GM11168 (cell line): ENCODE results near the gene XPNPEP3.
"Not testable (repeated sequence)": the region's sequence is repeated elsewhere in the genome, so short reads cannot be mapped to it uniquely, and the experiment has no call there.

Source experiments
- in situ Hi-C: fragments of 300-500 bp; cut with MboI; formaldehyde crosslinking; loops from one replicate; pipeline ENCODE4 v1.12.0; 2022; ENCODE audit warnings: low sequenced_read_pairs; ENCODE audit not compliant: unreplicated experiment

Gene XPNPEP3

DNA sequence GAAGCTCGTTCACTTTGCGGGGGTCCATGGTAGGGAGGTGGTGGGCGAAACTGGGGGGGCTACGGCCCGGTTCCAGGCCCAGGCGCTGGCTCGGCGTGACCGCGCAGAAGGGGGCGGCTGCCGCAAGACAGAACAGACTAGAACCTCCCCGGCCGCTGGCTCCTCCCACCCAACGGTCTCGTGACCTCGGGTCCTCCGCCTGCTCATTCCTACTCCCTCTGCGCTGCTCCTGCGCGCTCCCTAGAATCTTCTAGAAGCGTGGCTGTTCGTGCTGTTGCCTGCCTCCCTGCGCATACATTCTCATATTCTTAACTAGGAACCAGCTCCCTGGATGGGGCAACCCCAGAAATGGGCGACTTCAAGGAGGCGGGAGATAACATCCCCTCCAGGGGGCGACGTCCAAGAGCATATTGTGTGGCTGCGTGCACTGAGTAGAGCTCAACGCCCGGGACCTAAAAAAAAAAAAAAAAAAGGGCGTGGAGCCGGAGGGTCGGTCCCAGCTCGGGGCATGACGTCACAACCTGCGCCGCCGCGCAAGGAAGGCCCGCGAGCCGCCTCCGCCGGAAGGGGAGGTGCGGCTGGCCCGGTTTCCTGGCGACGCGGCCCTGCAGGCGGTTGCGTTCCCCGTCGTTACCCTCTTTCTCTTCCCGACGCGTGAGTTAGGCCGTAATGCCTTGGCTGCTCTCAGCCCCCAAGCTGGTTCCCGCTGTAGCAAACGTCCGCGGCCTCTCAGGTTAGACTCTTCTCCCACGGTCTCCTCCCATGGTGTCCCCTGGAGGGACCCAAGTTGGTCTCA lies at the start of gene XPNPEP3, which contains the start of gene ST13:
Gene XPNPEP3 (plus strand): TSS at position 636 of the 796 bp plus-strand sequence. CDS start 34 bp downstream, at position 670.
Gene ST13 (minus strand): TSS at position 127 of the 796 bp plus-strand sequence. CDS start 99 bp downstream, at position 28.
- in situ Hi-C loops = no loop called here

DNA sequence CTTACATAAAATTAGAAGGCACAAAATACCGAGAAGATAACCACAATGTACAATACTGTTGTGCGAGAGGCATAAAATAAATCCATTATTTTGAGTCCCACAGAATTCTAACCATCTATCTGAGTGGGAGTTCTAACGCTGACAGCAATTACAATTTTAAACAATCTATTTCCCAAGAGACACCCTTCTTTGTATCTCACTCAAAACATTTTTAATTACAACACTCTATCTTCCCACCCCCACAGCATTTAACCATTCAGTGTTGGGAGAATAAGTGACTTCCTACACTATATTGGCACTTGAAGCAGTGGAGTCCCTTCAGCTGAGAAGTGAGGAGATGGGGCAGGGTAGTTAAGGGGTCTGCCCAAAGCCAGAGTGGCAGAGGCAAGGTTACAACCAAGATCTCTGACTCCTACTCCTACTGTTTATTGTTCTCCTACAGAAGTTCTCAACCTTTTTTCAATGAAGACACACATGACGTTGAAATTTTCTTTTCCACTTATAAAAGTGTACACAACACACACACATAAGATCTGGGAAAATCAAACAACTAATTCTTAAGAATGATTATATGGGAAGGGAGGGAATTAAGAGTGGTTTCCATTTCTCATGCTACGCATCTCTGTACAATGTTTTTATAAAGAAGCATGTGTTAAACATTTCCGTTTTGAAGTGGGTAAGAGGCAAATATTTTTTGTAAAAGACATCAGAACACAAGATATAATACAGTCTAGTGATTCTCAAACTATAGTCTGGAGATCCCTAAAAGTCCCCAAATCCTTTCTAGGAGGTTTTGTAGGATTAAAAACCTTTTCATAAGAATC lies 48.7 kb upstream of the XPNPEP3 start:
- in situ Hi-C loops = no loop called here

GRCh38 chr22:40813912-40814315 lies 43.0 kb upstream of the XPNPEP3 start:
- in situ Hi-C loops = no loop called here

DNA sequence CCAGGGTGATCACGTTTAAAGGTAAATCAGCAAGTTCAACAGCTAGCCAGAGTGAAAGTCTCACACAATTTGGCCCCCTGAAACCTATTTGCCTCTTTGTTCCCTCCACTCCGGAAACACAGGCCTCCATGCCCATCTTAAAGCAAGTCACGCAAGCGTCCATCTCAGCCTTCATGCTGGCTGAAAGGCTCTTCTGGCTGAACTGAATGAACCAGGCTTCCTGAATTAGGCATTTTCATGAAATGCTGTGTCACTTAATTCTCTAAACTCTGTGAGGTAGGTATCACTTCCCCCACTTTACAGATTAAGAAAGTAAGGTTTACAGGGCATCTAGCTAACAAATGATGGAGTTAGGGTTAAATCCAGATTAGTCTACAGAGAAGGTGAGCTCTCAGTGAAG lies 39.2 kb upstream of the XPNPEP3 start:
- in situ Hi-C loops = no loop called here

DNA sequence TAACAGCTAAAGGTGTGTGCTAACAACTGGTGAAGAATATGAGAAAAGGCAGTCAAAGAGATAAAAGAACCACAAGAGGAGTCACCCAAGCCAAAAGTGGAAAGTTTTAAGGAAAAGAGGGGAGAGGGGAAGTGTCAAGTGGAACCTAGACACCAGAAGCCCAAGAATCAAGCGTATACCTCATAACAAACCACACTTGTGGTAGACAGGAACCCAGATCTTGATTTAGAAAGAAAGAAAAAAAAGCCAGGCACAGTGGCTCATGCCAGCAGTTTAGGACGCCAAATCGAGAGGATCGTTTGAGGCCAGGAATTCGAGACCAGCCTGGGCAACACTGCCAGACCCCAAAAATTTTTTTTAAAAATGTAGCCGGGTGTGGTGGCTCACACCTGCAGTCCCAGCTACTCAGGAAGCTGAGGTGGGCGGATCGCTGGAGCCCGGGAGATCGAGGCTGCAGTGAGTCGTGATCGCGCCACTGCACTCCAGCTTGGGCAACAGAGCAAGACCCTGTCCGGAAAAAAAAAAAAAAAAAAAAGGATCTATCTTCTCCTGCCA lies 38.7 kb upstream of the XPNPEP3 start:
- in situ Hi-C loops = no loop called here

GRCh38 chr22:40818747-40819598 lies 38.0 kb upstream of the XPNPEP3 start, which contains the start of gene SLC25A17:
Gene SLC25A17, minus strand, starts transcription at chr22:40819346. Its CDS starts 98 bp downstream, at chr22:40819248.
- in situ Hi-C loops = no loop called here

GRCh38 chr22:40819599-40820140 lies 37.3 kb upstream of the XPNPEP3 start:
- in situ Hi-C loops = no loop called here

GRCh38 chr22:40823426-40823825 lies 33.5 kb upstream of the XPNPEP3 start:
- in situ Hi-C loops = no loop called here

GRCh38 chr22:40826292-40826691 lies 30.7 kb upstream of the XPNPEP3 start:
- in situ Hi-C loops = not testable (repeated sequence)

DNA sequence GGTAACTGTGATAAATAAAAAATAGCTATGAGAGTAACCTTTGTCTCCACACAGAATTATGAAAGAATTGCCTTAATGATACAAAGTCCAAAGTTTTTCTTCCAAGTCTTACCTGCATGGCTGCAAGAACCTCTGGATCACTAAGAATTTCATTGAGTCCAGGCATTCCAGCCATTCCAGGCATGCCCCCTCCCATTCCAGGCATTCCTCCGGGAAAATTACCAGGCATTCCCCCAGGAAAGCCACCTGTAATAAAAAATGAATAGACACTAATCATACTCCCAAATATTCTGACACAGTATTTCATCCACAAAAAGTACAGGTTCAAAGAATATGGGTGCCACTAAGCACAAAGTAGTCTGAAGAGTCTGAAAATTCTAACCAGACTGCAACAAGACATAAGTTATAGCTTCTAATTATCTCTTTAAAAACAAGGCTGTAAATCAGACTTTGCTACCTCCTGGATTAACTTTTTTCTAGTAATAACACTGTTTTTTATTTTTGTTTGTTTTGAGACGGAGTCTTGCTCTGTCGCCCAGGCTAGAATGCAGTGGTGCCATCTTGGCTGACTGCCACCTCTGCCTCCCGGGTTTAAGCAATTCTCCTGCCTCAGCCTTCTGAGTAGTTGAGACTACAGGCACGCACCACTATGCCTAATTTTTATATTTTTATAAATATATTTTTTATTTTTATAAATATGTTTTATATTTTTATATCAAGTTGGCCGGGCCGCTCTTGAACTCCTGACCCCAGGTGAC lies 29.8 kb upstream of the XPNPEP3 start:
- in situ Hi-C loops = no loop called here

DNA sequence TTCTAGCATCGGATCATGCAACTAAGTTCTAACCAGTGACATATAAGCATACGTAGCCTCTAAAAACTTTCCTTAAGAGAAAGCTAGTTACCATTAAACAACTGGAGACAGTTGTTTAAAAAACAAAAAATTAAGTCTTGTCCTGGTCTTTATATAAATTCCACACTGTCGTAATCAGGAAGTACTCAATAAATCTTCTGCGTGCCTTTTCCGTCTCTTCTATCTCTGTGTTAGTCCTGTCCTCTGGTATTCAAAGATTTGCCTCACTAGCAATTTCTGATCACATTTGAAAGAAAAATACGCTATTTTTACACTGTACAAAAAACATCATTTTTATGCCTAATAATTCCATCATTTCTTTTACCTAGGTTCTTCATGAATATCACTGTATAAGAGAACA lies 27.8 kb upstream of the XPNPEP3 start:
- in situ Hi-C loops = no loop called here

DNA sequence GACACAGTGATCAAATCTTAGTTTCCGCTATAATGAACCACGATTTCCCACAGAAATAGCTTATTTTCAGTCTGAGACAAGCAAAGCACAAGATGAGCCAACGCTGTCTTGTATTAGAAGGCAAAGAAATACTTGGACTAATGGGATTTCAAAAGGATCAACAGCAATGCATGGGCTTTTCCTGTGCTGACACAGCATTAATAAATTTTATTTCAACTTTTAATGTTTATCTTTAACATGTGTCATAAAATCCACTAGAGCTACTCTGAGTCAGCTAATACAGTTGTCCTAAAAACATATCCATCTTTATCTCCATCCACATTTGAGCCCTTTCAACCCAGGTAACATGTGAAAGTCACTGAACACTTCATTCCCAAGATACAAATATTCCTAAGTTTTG lies 22.3 kb upstream of the XPNPEP3 start:
- in situ Hi-C loops = loop anchor here (5.0 kb wide), 1 partner anchor 47 kb away; no protein-coding TSS in a partner anchor

DNA sequence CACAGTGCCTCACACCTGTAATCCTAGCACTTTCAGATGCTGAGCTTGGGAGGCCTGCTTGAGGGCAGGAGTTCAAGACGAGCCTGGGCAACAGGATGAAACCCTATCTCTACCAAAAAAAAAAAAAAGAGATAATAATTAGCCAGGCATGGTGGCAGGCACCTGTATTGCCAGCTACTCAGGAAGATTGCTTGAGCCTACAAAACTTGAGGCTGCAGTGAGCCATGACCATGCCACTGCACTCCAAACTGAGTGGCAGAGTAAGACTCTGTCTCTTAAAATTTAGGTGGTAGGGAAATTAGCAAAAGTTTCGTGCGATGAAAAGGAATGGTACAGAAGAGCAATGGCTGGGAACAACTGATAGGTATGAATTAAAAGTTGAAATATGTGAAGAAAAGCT lies 18.5 kb upstream of the XPNPEP3 start:
- in situ Hi-C loops = loop anchor here (5.0 kb wide), 1 partner anchor 51 kb away; no protein-coding TSS in a partner anchor

GRCh38 chr22:40844951-40845350 lies 12.0 kb upstream of the XPNPEP3 start:
- in situ Hi-C loops = no loop called here

DNA sequence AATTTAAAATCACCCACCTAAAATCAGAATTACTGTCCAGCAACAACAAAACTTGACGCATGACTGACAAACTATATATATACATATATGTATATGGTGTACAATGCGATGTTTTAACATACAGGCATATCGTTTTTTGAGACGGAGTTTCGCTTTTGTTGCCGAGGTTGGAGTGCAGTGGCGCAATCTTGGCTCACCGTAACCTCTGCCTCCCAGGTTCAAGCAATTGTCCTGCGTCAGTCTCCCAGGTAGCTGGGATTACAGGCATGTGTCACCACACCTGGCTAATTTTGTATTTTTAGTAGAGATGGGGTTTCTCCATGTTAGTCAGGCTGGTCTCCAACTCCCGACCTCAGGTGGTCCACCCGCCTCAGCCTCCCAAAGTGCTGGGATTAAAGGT lies 11.1 kb upstream of the XPNPEP3 start:
- in situ Hi-C loops = not testable (repeated sequence)

DNA sequence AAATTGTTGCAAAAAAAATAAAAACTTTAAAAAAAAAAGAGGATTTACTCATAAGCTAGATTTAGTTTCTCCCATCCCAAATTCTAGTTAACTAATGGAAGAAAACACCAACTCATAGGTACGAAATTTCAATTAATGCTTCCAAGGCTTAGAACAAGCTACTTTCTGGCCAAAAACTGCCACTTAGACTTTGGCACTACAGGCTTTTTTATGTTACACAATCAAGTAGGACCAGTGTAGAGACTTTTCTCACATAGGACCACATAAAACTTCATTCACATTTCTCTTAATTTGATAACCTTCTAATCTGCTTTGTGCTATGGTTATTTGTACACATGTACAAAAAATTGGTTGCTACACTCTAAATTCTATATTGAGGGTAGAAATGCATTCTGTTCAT lies 3.6 kb upstream of the XPNPEP3 start:
- in situ Hi-C loops = no loop called here

DNA sequence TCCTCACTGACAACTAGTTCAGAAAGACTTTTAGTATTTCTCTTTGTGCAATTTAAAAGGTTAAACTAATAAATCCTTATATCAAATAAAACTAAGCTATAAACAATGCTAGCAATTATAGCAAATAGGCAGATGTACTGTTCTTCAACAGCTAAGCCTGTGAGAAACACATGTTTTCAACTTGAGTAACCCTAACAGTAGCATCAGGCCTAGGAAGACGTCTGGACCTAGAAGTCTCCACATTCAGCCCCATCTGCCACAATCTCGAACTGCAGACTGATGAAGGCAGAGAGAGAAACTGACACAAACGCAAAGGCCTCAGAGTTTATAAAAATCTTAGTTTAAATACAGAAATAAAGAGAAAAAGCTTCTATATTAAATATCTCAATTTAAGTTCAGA lies 3.0 kb upstream of the XPNPEP3 start:
- in situ Hi-C loops = no loop called here

DNA sequence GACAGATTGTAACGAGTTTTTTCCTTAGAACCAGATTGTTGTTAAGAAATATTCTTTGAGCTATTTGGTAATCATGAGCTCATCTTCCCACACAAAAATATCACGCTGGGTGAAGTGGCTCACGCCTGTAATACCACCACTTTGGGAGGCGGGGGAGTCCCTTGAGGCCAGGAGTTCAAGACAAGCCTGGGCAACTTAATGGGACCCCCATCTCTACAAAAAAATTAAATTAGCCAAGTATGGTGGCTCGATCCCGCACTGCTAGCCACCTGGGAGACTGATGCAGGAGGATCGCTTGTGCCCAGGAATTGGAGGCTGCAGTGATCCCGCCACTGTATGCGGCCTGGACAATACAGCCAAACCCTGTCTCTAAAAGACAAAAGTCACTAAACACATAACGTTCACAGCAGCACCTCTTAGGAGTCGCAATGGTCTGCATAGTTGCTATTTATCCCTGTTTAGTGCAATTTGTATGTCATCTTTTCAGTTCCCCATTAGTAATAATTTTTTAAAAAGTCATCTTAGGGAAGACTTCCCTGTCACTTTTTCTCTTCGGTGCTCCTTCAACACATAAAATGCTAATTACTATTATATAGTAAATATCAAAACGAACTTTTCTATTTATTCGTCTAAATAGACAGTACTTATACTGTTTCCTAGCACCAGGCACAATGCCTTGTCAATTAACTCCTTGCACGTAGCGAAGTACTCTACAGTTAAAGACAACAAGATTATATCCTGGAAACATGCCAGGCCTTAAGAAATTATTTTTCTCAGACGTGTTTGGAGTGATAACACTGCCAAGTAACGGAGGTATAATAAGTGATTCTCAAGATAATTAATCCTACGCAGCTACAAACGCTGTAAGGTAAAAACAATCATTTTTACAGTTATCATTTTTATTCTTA lies 1.6 kb upstream of the XPNPEP3 start:
- in situ Hi-C loops = no loop called here
